Sigmoid colon (tissue), 7 donors: ENCODE measurements around the gene PIGO. TPM values are rescaled to one million over a fixed set of nuclear protein-coding genes. Genes with fewer than 3 reads are reported as not detected.

Experiments
- DNase-seq: peaks from one replicate; pipeline ENCODE4 v3.0.0-alpha.2; 2019
- H3K27ac ChIP-seq, 4 donors: fragments of 200-600 bp; sonication (generic); one replicate each; pipeline ENCODE4 v1.5.1; 2016 to 2019; ENCODE audit warnings: mild to moderate bottlenecking in 1 of 4
- H3K27me3 ChIP-seq, 3 donors: fragments of 200-600 bp; sonication (generic); one replicate each; pipeline ENCODE4 v1.5.1; 2019; ENCODE audit warnings: mild to moderate bottlenecking in 1 of 3
- H3K36me3 ChIP-seq, 4 donors: fragments of 200-600 bp; sonication (generic); one replicate each; pipeline ENCODE4 v1.5.1; 2016 to 2019
- H3K4me1 ChIP-seq, 4 donors: fragments of 200-600 bp; sonication (generic); one replicate each; pipeline ENCODE4 v1.5.1; 2017 to 2019
- H3K4me3 ChIP-seq, 4 donors: fragments of 200-600 bp; sonication (generic); one replicate each; pipeline ENCODE4 v1.5.1; 2017 to 2019; ENCODE audit warnings: mild to moderate bottlenecking in 2 of 4, moderate library complexity in 1 of 4
- H3K9me3 ChIP-seq, 4 donors: fragments of 200-600 bp in 3 of 4; sonication (generic) in 3 of 4; one replicate each; pipeline versions ENCODE4 v1.5.1 to v1.6.1; 2013 to 2019
- EP300 ChIP-seq, 4 donors: sonication (generic); formaldehyde crosslinking; IDR thresholded peaks; one replicate each; pipeline ENCODE4 v1.6.1; 2017; ENCODE audit warnings: antibody characterized with exemption in 4 of 4
- POLR2A ChIP-seq, 2 donors: fragments of 450-650 bp; IDR thresholded peaks; one replicate each; pipeline ENCODE4 v1.6.1; 2016; ENCODE audit warnings: antibody characterized with exemption in 2 of 2, mild to moderate bottlenecking in 2 of 2, moderate library complexity in 2 of 2
- POLR2AphosphoS5 ChIP-seq, 4 donors: sonication (generic); formaldehyde crosslinking; IDR thresholded peaks; one replicate each; pipeline ENCODE4 v1.6.1; 2017; ENCODE audit warnings: antibody characterized with exemption in 4 of 4
- WGBS, 2 donors: extraction: QIAGEN DNeasy Blood & Tissue Kit; methylation state at CpG; one replicate each; pipeline ENCODE4 v1.1.7; 2013; 5-methylcytosine and 5-hydroxymethylcytosine counted together
- intact Hi-C: fragments of 100-400 bp; cut with DNase I; formaldehyde crosslinking; loops from one replicate; pipeline ENCODE4 v1.15.1; 2023
- polyA plus RNA-seq, 3 donors: library from polyadenylated mRNA; stranded (reverse); fragments of 200-250 nt; gene quantifications; one replicate each; pipeline ENCODE4 v1.2.3, GENCODE V29; 2013
- total RNA-seq, 4 donors: library from RNA; depleted of rRNA; stranded (reverse); fragments of >200 nt; gene quantifications; one replicate each; pipeline ENCODE4 v1.1.0, GENCODE V29; 2016
- TF ChIP-seq, protein P1 (sequence below), 4 experiments: fragments of 450-650 bp in 3 of 4; fragments of 200-600 bp in 1 of 4; IDR thresholded peaks; one replicate each; pipeline ENCODE4 v1.5.1; 2016 to 2019; ENCODE audit warnings: antibody characterized with exemption in 4 of 4, mild to moderate bottlenecking in 3 of 4, moderate library complexity in 2 of 4
- donor health status: healthy with polysubstance abuse.
- donor health status: Bipolar disorder and iron deficiency.
- donor health status: healthy.

PIGO gene
- total and polyA plus RNA-seq, 7 donors = 3.0 to 23.5 (median 10.0) TPM

- H3K4me3 ChIP-seq = peak overlapping the region in 3 of 4 donors; percentile 48 to 85 (median 80)
- intact Hi-C loops = loop anchor here (1.0 to 2.0 kb wide), 2 partner anchors 8 to 23 kb away; no protein-coding TSS in a partner anchor
- no peaks in the 10 kb centered on the region for H3K27me3 ChIP-seq
- H3K9me3 ChIP-seq = no peaks in the 10 kb centered on the region
- peaks cover 0 to 28% (median 23%) of the 10 kb centered on the region in 4 donors for H3K4me1 ChIP-seq
- H3K27ac ChIP-seq = peak overlapping the region; percentile 78 to 95 (median 88)
- peak; percentile 34 for DNase-seq
- WGBS, 2 donors = 43 to 47% methylated on average over 5 of the region's 5 CpGs
- H3K36me3 ChIP-seq = peaks cover 35 to 73% (median 52%) of the 10 kb centered on the region in 4 donors
- no peak for TF ChIP-seq POLR2A (IDR thresholded peaks at IDR 0.05)
- TF ChIP-seq EP300 (IDR thresholded peaks at IDR 0.05) = no peak
These were observed 7.3 kb upstream of the PIGO start for GRCh38 chr9:35103660-35104191.

GRCh38 chr9:35102769-35103659 is 6.6 kb upstream of the PIGO start, which contains the start of gene STOML2:
TSS of gene STOML2 (minus strand) at chr9:35103131. CDS start at chr9:35103094, 37 bp downstream.
- H3K27ac ChIP-seq = peak within 1 kb of the TSS; percentile 78 to 95 (median 88)
- H3K27me3 ChIP-seq = no peaks in the 10 kb centered on the region
- peak within 1 kb of the TSS; percentile 48 to 85 (median 66) for H3K4me3 ChIP-seq
- intact Hi-C loops = loop anchor here (1.0 to 2.0 kb wide), 2 partner anchors 8 to 22 kb away; no protein-coding TSS in a partner anchor
- peaks cover 0 to 28% (median 23%) of the 10 kb centered on the region in 4 donors for H3K4me1 ChIP-seq
- peak; percentile 98 for DNase-seq
- H3K36me3 ChIP-seq = peaks cover 34 to 66% (median 47%) of the 10 kb centered on the region in 4 donors
- H3K9me3 ChIP-seq = no peaks in the 10 kb centered on the region
- TF ChIP-seq EP300 (IDR thresholded peaks at IDR 0.05) = no peak
- TF ChIP-seq, protein P1, sequence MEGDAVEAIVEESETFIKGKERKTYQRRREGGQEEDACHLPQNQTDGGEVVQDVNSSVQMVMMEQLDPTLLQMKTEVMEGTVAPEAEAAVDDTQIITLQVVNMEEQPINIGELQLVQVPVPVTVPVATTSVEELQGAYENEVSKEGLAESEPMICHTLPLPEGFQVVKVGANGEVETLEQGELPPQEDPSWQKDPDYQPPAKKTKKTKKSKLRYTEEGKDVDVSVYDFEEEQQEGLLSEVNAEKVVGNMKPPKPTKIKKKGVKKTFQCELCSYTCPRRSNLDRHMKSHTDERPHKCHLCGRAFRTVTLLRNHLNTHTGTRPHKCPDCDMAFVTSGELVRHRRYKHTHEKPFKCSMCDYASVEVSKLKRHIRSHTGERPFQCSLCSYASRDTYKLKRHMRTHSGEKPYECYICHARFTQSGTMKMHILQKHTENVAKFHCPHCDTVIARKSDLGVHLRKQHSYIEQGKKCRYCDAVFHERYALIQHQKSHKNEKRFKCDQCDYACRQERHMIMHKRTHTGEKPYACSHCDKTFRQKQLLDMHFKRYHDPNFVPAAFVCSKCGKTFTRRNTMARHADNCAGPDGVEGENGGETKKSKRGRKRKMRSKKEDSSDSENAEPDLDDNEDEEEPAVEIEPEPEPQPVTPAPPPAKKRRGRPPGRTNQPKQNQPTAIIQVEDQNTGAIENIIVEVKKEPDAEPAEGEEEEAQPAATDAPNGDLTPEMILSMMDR (IDR thresholded peaks at IDR 0.05) = no peak
- TF ChIP-seq POLR2A (IDR thresholded peaks at IDR 0.05) = peak; percentile 35 to 48
- TF ChIP-seq POLR2AphosphoS5 (IDR thresholded peaks at IDR 0.05) = peak; percentile 82 to 86 (median 83)
- 1% methylated on average over 57 of the region's 57 CpGs for WGBS, 2 donors

- intact Hi-C loops = loop anchor here (2.0 kb wide), 1 partner anchor 22 kb away; no protein-coding TSS in a partner anchor
- 1 to 6% methylated on average over 10 of the region's 10 CpGs for WGBS, 2 donors
These were observed 6.0 kb upstream of the PIGO start for GRCh38 chr9:35102465-35102768.

DNA sequence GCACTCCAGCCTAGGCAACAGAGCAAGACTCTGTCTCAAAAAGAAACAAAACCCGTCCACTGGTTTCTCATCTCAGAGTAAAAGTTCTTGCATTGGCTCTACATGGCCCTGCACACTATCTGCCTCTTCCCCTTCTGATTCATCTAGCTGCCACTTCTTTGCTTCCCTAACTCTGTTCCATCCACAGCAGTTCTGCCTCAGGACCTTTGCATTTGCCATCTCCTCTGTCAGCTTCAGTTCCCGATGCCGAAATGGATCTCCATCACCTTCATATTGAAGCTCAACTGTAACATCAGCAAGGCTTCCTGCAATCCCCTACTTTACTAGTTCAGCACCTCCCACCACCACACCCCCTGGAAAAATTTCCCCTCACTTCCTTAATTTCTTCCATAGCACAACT is 1.2 kb upstream of the PIGO start:
- TF ChIP-seq, protein P1 (IDR thresholded peaks at IDR 0.05) = no peak
- TF ChIP-seq POLR2A (IDR thresholded peaks at IDR 0.05) = no peak
- no peak for TF ChIP-seq POLR2AphosphoS5 (IDR thresholded peaks at IDR 0.05)
- no peak for TF ChIP-seq EP300 (IDR thresholded peaks at IDR 0.05)
- Histone ChIP-seq H3K4me1 (peaks cover 0 to 29% (median 26%) of the 10 kb centered on the region in 4 donors), H3K4me3 (no peak overlapping the region), H3K27me3 (no peaks in the 10 kb centered on the region), H3K9me3 (no peaks in the 10 kb centered on the region), H3K27ac (no peak overlapping the region), H3K36me3 (peaks cover 11 to 45% (median 23%) of the 10 kb centered on the region in 4 donors)
- 85 to 88% methylated on average over 3 of the region's 3 CpGs for WGBS, 2 donors
- intact Hi-C loops = loop anchor here (2.0 to 5.0 kb wide), 2 partner anchors 110 to 199 kb away; partner anchors contain the start of gene DNAJB5
- no peak for DNase-seq

More at GRCh38 chr9:35102465-35102768, 6.0 kb upstream of the PIGO start:
- TF ChIP-seq POLR2AphosphoS5 (IDR thresholded peaks at IDR 0.05) = no peak
- no peak for TF ChIP-seq POLR2A (IDR thresholded peaks at IDR 0.05)
- no peak for TF ChIP-seq EP300 (IDR thresholded peaks at IDR 0.05)
- TF ChIP-seq, protein P1 (IDR thresholded peaks at IDR 0.05) = no peak
- Histone ChIP-seq H3K27me3 (no peaks in the 10 kb centered on the region), H3K27ac (peak overlapping the region; percentile 78 to 95 (median 88)), H3K4me1 (peaks cover 0 to 28% (median 23%) of the 10 kb centered on the region in 4 donors), H3K9me3 (no peaks in the 10 kb centered on the region), H3K4me3 (peak overlapping the region; percentile 48 to 85 (median 66)), H3K36me3 (peaks cover 28 to 60% (median 41%) of the 10 kb centered on the region in 4 donors)
- no peak for DNase-seq

- Histone ChIP-seq H3K36me3 (peaks cover 19 to 74% (median 32%) of the 10 kb centered on the region in 4 donors), H3K4me3 (no peak overlapping the region), H3K27me3 (no peaks in the 10 kb centered on the region), H3K27ac (no peak overlapping the region), H3K4me1 (peaks cover 0 to 10% (median 8%) of the 10 kb centered on the region in 4 donors), H3K9me3 (no peaks in the 10 kb centered on the region)
- no peak for TF ChIP-seq POLR2A (IDR thresholded peaks at IDR 0.05)
- no peak for TF ChIP-seq EP300 (IDR thresholded peaks at IDR 0.05)
- no peak for TF ChIP-seq POLR2AphosphoS5 (IDR thresholded peaks at IDR 0.05)
- TF ChIP-seq, protein P1 (IDR thresholded peaks at IDR 0.05) = no peak
- no peak for DNase-seq
- WGBS, 2 donors = 97% methylated on average over 17 of the region's 17 CpGs
- intact Hi-C loops = no loop called here
These were observed 4.9 kb downstream of the PIGO start for GRCh38 chr9:35091536-35091935.
